T-helper 17 cell (primary cell): ENCODE measurements around the gene CUX1. TPM values are rescaled to one million over a fixed set of nuclear protein-coding genes. Genes with fewer than 3 reads are reported as not detected.
"Not testable (repeated sequence)": the region's sequence is repeated elsewhere in the genome, so short reads cannot be mapped to it uniquely, and the experiment has no call there.

Experiments used
- ATAC-seq: fragments of 150-1000 bp; cut with Tn5 transposase; 2 replicates; pipeline ENCODE4 v1.10.0; 2021; ENCODE audit warnings: mild to moderate bottlenecking, moderate library complexity
- DNase-seq, 3 donors: peaks; one replicate each; pipeline versions ENCODE4 v3.0.0 to v3.0.0-alpha.2; 2020 to 2021
- H3K9me3 ChIP-seq: one replicate; pipeline ENCODE4 v1.7.0; 2013; ENCODE audit warnings: low read length, mild to moderate bottlenecking; ENCODE audit not compliant: control insufficient read depth, poor library complexity, severe bottlenecking
- H3K27ac Mint-ChIP-seq: one replicate; pipeline ENCODE4 v1.8.0; 2022; ENCODE audit warnings: mild to moderate bottlenecking, moderate library complexity, mixed read lengths
- H3K27me3 Mint-ChIP-seq: one replicate; pipeline ENCODE4 v1.8.0; 2022; ENCODE audit warnings: mixed read lengths
- H3K36me3 Mint-ChIP-seq: one replicate; pipeline ENCODE4 v1.8.0; 2022; ENCODE audit warnings: low read depth, mixed read lengths
- H3K4me1 Mint-ChIP-seq: one replicate; pipeline ENCODE4 v1.8.0; 2022; ENCODE audit warnings: mild to moderate bottlenecking, mixed read lengths
- H3K4me3 Mint-ChIP-seq: one replicate; pipeline ENCODE4 v1.8.0; 2022; ENCODE audit warnings: mild to moderate bottlenecking, moderate library complexity, mixed read lengths
- total RNA-seq, 4 donors: library from RNA in 2 of 4; stranded (reverse) in 2 of 4; gene quantifications; one replicate each; pipeline ENCODE4 v1.2.3 and lab custom pipeline; 2022 to 2026

CUX1 gene
- total RNA-seq, 2 donors from 2014 or later: 35.6 to 52.8 TPM

DNA sequence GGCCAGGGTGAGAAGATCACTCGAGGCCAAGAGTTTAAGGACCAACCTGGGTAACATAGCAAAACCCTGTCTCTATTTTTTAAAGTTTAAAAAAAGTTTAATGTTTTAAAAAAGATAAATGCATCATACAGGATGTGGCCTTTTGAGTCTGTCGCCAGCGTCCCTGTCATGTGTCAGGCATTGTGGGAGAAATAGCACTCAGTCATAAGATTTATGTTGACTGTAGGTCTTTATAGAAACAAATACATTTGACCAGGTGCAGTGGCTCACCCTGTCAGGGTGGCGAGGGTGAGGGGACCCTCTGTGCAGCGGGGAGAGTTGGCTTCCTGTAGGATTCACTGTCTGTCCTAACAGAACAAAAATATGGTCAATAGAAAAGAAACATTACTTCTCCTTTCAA lies 405.8 kb downstream of the CUX1 start:
- no peak overlapping the region for H3K27ac Mint-ChIP-seq

DNA sequence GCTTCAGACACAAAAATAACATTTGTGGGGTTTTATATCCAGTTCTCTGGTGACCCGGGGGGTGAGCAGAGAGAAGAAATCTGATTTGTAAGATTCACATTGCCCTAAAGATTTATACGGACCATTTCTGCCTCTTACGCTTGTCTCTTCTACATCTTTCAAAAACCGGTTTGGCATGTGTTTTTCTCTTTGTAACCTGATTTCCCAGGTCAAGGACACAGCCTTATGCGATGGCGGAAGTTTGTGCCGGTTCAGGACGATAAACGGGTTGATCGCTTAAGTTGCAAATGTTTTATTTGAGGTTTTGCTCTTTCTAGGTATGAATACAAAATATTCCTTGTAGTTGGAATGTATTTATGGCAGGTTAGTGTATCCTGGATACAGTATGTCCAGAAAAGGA lies 407.6 kb downstream of the CUX1 start:
- Mint-ChIP-seq H3K4me3 (no peak overlapping the region), H3K4me1 (no peaks in the 10 kb centered on the region), H3K36me3 (peaks cover 2% of the 10 kb centered on the region), H3K27ac (no peak overlapping the region), H3K27me3 (no peaks in the 10 kb centered on the region)
- H3K9me3 ChIP-seq: no peaks in the 10 kb centered on the region
- DNase-seq: no peak
- ATAC-seq: no peak

More for the DNA sequence above, 405.8 kb downstream of the CUX1 start:
- ATAC-seq (no peak), DNase-seq (no peak)
- Mint-ChIP-seq H3K4me3 (no peak overlapping the region), H3K4me1 (peaks cover 2% of the 10 kb centered on the region), H3K36me3 (peaks cover 2% of the 10 kb centered on the region), H3K27me3 (no peaks in the 10 kb centered on the region)
- H3K9me3 ChIP-seq: no peaks in the 10 kb centered on the region

DNA sequence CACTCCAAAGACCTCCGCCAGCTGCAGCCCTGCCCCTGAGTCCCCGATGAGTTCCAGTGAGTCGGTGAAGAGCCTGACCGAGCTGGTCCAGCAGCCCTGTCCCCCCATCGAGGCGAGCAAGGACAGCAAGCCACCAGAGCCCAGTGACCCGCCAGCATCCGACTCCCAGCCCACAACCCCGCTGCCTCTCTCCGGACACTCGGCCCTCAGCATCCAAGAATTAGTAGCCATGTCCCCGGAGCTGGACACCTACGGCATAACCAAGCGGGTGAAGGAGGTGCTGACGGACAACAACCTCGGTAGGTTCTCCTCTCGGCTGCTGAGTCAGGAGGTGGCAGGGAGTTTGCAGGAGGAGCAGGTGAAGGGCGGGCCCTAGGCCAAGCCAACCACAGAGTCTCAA lies 409.9 kb downstream of the CUX1 start:
- H3K36me3 Mint-ChIP-seq: peaks cover 2% of the 10 kb centered on the region
- no peaks in the 10 kb centered on the region for H3K9me3 ChIP-seq
- H3K4me3 Mint-ChIP-seq: no peak overlapping the region
- DNase-seq (no peak), ATAC-seq (no peak)
- no peaks in the 10 kb centered on the region for H3K27me3 Mint-ChIP-seq
- H3K27ac Mint-ChIP-seq: no peak overlapping the region
- no peaks in the 10 kb centered on the region for H3K4me1 Mint-ChIP-seq

DNA sequence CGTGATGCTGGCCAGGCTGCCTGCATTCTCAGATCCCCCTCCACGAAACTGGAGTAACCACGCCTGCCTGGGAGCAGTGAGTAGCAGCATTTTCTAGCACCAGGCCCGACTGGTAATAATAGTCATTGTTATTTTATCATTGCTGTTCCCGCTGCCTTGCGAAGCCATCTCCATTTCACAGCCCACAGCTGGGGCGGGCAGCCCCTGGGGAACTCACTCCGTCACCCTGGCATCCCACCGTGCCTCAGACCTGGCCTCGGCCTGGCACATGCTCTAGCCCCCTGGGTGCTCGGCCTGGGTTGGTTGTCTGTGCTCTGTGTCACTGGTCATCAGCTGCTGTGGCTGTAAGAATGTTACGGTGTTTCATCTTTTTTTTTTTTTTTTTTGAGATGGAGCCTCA lies 411.5 kb downstream of the CUX1 start:
- Mint-ChIP-seq H3K4me1 (no peaks in the 10 kb centered on the region), H3K27ac (no peak overlapping the region), H3K36me3 (peaks cover 2% of the 10 kb centered on the region), H3K4me3 (no peak overlapping the region), H3K27me3 (no peaks in the 10 kb centered on the region)
- no peaks in the 10 kb centered on the region for H3K9me3 ChIP-seq
- no peak for DNase-seq
- no peak for ATAC-seq

DNA sequence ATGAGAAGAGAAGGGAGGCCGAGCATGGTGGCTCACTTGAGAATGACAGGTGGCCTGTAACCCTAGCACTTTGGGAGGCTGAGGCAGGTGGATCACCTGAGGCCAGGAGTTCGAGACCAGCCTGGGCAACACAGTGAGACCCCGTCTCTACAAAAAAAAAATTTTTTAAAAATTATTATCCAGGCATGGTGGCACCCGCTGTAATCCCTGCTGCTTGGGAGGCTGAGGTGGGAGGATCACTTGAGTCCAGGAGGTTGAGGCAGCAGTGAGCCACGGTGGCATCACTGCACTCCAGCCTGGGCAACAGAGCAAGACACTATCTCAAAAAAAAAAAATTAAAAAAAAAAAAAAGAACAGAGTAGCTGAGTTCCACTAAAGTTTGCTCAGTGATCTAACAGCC lies 412.7 kb downstream of the CUX1 start:
- H3K4me1 Mint-ChIP-seq, H3K27me3 Mint-ChIP-seq, H3K27ac Mint-ChIP-seq, H3K9me3 ChIP-seq, ATAC-seq, H3K36me3 Mint-ChIP-seq, DNase-seq, H3K4me3 Mint-ChIP-seq: not testable (repeated sequence)

DNA sequence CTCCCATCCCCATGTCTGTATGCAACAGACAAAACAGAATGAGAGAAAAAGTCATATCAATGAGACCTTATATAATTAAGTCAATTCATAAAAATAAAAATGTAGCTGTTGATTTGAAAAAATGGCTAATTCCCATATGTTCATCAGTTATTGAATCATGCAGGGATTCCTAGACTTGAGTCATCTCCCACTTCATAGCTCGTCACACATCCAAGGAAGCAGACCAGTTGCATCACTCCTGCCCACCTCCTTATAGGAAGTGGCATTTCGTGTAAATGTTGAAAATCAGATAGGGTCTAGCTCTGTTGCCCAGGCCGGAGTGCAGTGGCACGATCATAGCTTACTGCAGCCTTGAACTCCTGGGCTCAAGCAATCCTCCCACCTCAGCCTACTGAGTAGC lies 413.2 kb downstream of the CUX1 start:
- no peaks in the 10 kb centered on the region for H3K9me3 ChIP-seq
- DNase-seq (no peak), ATAC-seq (no peak)
- H3K4me3 Mint-ChIP-seq: no peak overlapping the region
- no peaks in the 10 kb centered on the region for H3K4me1 Mint-ChIP-seq
- peaks cover 2% of the 10 kb centered on the region for H3K36me3 Mint-ChIP-seq
- no peaks in the 10 kb centered on the region for H3K27me3 Mint-ChIP-seq
- H3K27ac Mint-ChIP-seq: no peak overlapping the region

DNA sequence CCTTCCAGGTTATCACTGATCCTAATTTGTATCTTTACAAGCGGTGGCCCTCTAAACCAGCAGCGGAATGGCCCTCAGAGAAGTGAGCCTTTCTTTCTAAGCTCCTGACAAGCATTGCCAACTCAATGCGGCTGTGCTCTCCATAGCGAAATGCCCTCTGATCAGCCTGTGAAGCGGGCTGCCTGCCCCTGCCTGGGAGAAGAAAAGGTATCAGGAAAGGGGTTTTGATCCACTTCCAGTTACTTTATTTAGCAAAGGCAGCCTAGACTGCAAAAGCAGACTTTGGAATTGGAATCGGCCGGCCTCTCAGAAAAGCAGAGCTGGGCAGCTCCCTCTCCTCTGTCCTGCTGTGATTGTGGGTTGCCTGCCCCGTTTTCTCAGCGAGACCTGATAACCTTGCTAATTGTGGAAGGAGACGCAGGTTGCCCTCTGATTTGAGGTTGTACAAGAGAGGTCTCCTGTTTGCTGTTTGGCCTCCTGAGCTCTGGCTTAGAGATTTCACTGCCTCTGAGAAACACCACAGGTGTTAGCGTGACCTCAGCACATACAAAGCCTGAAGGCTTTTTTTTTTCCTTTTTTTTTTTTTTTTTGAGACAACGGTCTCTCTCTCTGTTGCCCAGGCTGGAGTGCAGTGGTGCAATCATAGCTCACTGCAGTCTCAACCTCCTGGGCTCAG lies 415.3 kb downstream of the CUX1 start:
- ATAC-seq: no peak
- H3K4me1 Mint-ChIP-seq: peaks cover 2% of the 10 kb centered on the region

DNA sequence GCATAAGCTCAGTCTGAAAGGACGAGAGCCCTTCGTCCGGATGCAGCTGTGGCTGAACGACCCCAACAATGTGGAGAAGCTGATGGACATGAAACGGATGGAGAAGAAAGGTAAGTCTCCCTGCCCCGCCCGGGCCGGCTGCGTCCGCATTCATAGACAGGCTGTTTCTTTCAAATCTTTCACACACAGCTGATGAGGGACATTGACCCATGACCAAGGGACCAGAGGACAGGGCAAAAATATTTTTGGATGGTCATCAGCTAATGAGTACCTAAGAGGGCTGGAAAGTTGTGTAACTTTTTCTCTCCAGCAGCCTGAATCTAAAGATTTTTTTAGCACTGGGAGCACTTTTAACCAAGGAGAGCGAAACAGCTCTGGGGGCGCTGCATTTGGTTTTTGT lies 416.7 kb downstream of the CUX1 start:
- H3K27ac Mint-ChIP-seq: no peak overlapping the region
- no peaks in the 10 kb centered on the region for H3K36me3 Mint-ChIP-seq
- H3K4me1 Mint-ChIP-seq: peaks cover 2% of the 10 kb centered on the region
- no peak for ATAC-seq
- no peak for DNase-seq
- no peaks in the 10 kb centered on the region for H3K27me3 Mint-ChIP-seq
- no peak overlapping the region for H3K4me3 Mint-ChIP-seq
- H3K9me3 ChIP-seq: no peaks in the 10 kb centered on the region

More for the DNA sequence above, 415.3 kb downstream of the CUX1 start:
- DNase-seq: no peak
- H3K27ac Mint-ChIP-seq: no peak overlapping the region
- H3K27me3 Mint-ChIP-seq: no peaks in the 10 kb centered on the region
- no peak overlapping the region for H3K4me3 Mint-ChIP-seq
- no peaks in the 10 kb centered on the region for H3K9me3 ChIP-seq
- H3K36me3 Mint-ChIP-seq: no peaks in the 10 kb centered on the region

DNA sequence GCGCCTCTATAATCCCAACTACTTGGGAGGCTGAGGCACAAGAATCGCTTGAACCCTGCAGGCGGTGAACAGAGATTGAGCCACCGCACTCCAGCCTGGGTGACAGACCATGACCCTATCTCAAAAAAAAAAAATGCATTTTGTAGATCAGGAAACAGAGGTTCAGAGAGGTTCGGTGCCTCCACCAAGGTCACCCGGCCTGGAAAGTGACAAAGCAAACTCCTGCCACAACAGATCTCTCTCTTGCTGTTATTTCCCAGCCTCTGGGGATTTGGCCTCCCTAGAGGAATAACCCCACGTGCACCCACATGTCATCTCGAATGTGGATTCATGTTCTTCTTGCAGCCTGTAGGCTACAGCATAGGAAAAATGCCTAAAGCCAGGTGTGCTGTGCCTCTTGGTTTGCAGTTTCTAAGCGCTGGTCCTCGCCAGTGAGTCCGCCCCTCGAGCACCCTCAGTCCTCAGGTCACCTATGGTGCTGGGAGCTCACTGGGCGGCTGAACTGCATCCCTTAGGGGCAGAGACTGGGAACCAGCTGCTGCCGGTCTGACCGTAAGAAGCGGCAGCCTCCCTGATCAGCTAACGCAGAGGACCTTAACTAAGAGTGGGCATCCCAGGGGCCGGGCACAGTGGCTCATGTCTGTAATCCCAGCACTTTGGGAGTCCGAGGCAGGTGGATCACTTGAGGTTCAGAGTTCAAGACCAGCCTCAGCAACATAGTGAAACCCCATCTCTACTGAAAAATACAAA lies 417.6 kb downstream of the CUX1 start:
- Mint-ChIP-seq H3K4me3 (no peak overlapping the region), H3K27me3 (no peaks in the 10 kb centered on the region), H3K27ac (no peak overlapping the region), H3K36me3 (no peaks in the 10 kb centered on the region), H3K4me1 (peaks cover 2% of the 10 kb centered on the region)
- ATAC-seq (no peak), DNase-seq (no peak)
- H3K9me3 ChIP-seq: no peaks in the 10 kb centered on the region

DNA sequence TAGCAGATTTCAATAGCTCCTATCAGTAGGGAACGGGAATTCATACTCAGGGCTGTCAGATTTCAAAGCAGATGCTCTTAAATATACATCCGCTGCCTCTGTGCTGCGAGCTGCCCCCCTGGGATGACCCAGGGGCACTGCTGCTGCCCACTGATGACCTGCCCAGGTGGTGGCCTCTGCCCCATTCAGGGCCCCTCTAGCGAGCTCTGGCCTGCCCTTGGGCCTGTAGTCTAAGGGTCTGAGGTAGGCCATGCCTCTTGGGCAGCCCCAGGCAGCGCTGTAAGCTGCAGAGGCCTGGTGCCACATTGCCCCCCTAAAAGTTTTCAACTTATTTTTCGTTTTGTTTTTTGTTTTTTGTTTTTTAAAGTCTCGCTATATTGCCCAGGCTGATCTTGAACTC lies 418.7 kb downstream of the CUX1 start:
- Mint-ChIP-seq H3K4me1 (peaks cover 2% of the 10 kb centered on the region), H3K36me3 (peaks cover 2% of the 10 kb centered on the region), H3K4me3 (no peak overlapping the region), H3K27me3 (no peaks in the 10 kb centered on the region), H3K27ac (peak overlapping the region; percentile 16)
- no peaks in the 10 kb centered on the region for H3K9me3 ChIP-seq
- DNase-seq (no peak), ATAC-seq (no peak)

DNA sequence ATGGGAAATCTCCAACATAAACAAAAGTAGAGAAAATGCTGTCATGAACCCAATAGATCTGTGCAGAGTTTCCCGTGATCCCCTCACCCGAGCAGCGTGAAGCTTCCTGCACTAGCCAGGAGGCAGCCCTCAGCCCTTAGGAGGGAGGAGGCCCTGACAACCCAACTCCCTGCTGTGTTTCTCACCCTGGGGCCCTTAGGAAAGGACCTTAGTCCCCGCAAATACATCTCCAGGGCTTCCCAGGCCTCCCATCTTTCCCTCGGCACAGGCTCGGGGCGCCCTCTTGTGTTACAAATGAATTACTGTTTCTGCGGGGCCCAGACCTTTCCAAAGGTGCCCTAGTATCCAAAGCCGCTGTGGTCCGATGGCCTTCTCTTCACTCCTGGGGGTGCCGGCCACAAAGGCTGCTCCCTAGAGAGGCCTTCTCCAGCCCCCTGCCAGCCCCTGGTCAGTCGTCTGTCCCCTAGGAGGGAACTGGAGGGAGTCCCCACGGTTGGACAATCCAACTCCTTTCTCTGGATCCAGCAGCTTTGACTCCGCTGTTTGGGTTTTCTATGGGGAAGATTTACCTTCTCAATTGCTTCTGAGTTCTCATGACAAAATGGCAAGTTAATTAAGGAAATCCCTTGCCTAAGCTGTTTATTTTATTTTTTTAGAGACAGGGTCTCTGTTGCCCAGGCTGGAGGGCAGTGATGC lies 419.3 kb downstream of the CUX1 start:
- Mint-ChIP-seq H3K36me3 (peaks cover 2% of the 10 kb centered on the region), H3K4me1 (peaks cover 2% of the 10 kb centered on the region), H3K27ac (no peak overlapping the region), H3K4me3 (no peak overlapping the region), H3K27me3 (no peaks in the 10 kb centered on the region)
- ATAC-seq (peak; percentile 41), DNase-seq (peak in 1 of 3 donors; percentile 34)
- H3K9me3 ChIP-seq: no peaks in the 10 kb centered on the region

DNA sequence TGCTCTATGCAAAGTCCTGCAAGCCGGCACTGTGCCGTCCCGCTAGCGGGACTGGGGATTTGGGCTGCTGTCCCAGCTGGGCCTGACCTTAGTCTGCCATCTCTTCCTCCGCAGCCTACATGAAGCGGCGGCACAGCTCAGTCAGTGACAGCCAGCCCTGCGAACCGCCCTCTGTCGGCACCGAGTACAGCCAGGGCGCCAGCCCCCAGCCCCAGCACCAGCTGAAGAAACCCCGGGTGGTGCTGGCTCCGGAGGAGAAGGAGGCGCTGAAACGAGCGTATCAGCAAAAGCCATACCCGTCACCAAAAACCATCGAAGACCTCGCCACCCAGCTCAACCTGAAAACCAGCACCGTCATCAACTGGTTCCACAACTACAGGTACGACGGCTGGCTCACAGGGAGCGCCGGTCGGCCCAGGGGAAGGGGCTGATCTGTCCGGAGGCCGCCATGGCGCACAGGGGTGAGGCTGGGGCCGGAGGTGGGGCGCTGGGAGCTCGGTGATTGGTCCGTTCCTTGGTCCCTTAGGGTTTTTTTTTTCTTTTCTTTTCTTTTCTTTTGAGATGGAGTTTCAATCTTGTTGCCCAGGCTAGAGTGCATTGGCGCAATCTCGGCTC lies 421.9 kb downstream of the CUX1 start:
- H3K27me3 Mint-ChIP-seq: no peaks in the 10 kb centered on the region
- no peak for DNase-seq
- peaks cover 5% of the 10 kb centered on the region for H3K36me3 Mint-ChIP-seq
- peaks cover 2% of the 10 kb centered on the region for H3K4me1 Mint-ChIP-seq
- no peak overlapping the region for H3K4me3 Mint-ChIP-seq
- ATAC-seq: no peak
- H3K9me3 ChIP-seq: no peaks in the 10 kb centered on the region
- H3K27ac Mint-ChIP-seq: no peak overlapping the region

DNA sequence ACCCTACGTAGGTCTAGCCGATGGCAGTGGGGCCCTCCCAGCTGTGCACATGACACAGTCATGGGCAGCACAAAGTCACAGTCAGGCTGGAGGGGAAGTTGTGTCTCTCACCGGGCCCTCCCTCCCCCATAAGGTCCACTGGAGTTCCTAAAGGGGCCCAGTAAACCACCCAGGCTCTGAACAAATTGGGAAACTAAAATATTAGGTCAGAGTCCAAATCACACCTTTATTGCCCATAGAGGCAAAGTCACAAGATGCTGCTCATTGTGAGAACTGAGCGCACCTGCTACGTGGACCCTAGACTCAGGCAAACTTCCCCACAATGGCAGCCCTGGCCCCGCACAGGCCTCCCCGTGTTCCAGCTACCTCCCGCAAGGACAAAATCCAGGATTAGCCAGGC lies 424.0 kb downstream of the CUX1 start:
- H3K9me3 ChIP-seq: no peaks in the 10 kb centered on the region
- no peaks in the 10 kb centered on the region for H3K27me3 Mint-ChIP-seq
- no peak overlapping the region for H3K27ac Mint-ChIP-seq
- H3K36me3 Mint-ChIP-seq: peaks cover 5% of the 10 kb centered on the region
- no peaks in the 10 kb centered on the region for H3K4me1 Mint-ChIP-seq
- DNase-seq (no peak), ATAC-seq (no peak)
- H3K4me3 Mint-ChIP-seq: no peak overlapping the region
